ENCODE results near the gene PROZ.

PROZ gene

GRCh38 chr13:113176822-113177221, 18.4 kb downstream of the PROZ start:
- no peak for DNase-seq (ENCODE audit: low read depth in 1 of 2, low spot score in 1 of 2)

- no peak for DNase-seq (ENCODE audit: low read depth in 1 of 2, low spot score in 1 of 2)
Measured at GRCh38 chr13:113178070-113178895, 19.8 kb downstream of the PROZ start.

GRCh38 chr13:113178896-113179167, 20.4 kb downstream of the PROZ start:
- DNase-seq (ENCODE audit: low read depth in 1 of 2, low spot score in 1 of 2), result no peak

- no peak for DNase-seq (ENCODE audit: low read depth in 1 of 2, low spot score in 1 of 2)
Measured at GRCh38 chr13:113179374-113180230, 21.2 kb downstream of the PROZ start.

GRCh38 chr13:113182046-113182445, 23.6 kb downstream of the PROZ start:
- DNase-seq (ENCODE audit: low read depth in 1 of 2, low spot score in 1 of 2), result no peak

GRCh38 chr13:113183450-113184129, 25.1 kb downstream of the PROZ start:
- no peak for DNase-seq (ENCODE audit: low read depth in 1 of 2, low spot score in 1 of 2)

- DNase-seq (ENCODE audit: low read depth in 1 of 2, low spot score in 1 of 2), result no peak
Measured at GRCh38 chr13:113184568-113185440, 26.4 kb downstream of the PROZ start.

GRCh38 chr13:113186061-113186900, 27.8 kb downstream of the PROZ start:
- no peak for DNase-seq (ENCODE audit: low read depth in 1 of 2, low spot score in 1 of 2)

GRCh38 chr13:113187263-113187669, 28.8 kb downstream of the PROZ start:
- DNase-seq (ENCODE audit: low read depth in 1 of 2, low spot score in 1 of 2), result peak in 1 of 2 donors; percentile 48

GRCh38 chr13:113187883-113188665, 29.6 kb downstream of the PROZ start:
- no peak for DNase-seq (ENCODE audit: low read depth in 1 of 2, low spot score in 1 of 2)

GRCh38 chr13:113190181-113190580, 31.7 kb downstream of the PROZ start:
- no peak for DNase-seq (ENCODE audit: low read depth in 1 of 2, low spot score in 1 of 2)

GRCh38 chr13:113192279-113192678, 33.8 kb downstream of the PROZ start:
- DNase-seq (ENCODE audit: low read depth in 1 of 2, low spot score in 1 of 2), result no peak

- DNase-seq (ENCODE audit: low read depth in 1 of 2, low spot score in 1 of 2), result no peak
Measured at GRCh38 chr13:113192902-113193301, 34.5 kb downstream of the PROZ start.

- no peak for DNase-seq (ENCODE audit: low read depth in 1 of 2, low spot score in 1 of 2)
Measured at GRCh38 chr13:113195360-113195759, 36.9 kb downstream of the PROZ start.

GRCh38 chr13:113196970-113197737, 38.7 kb downstream of the PROZ start:
- no peak for DNase-seq (ENCODE audit: low read depth in 1 of 2, low spot score in 1 of 2)

GRCh38 chr13:113201815-113202214, 43.4 kb downstream of the PROZ start:
- DNase-seq (ENCODE audit: low read depth in 1 of 2, low spot score in 1 of 2), result no peak

- no peak for DNase-seq (ENCODE audit: low read depth in 1 of 2, low spot score in 1 of 2)
Measured at GRCh38 chr13:113202912-113203311, 44.5 kb downstream of the PROZ start.
